Heart left ventricle (tissue), 16 donors: ENCODE measurements around the gene SLC35A2. TPM values are rescaled to one million over a fixed set of nuclear protein-coding genes. Genes with fewer than 3 reads are reported as not detected.

Experiments used
- ATAC-seq, 4 donors: fragments of 200-7000 bp; cut with Tn5 transposase; one replicate each; pipeline ENCODE4 v1.9.1; 2020 to 2022; ENCODE audit warnings: moderate library complexity in 4 of 4, mild to moderate bottlenecking in 3 of 4, moderate number of reproducible peaks in 1 of 4
- DNase-seq, 5 donors: peaks; one replicate each; pipeline ENCODE4 v3.0.0-alpha.2; 2020
- H3K27ac ChIP-seq, 12 donors: fragments of 200-600 bp; sonication (generic) in 4 of 12; one replicate each; pipeline versions ENCODE4 v1.5.0 to v1.8.0; 2016 to 2022; ENCODE audit warnings: mild to moderate bottlenecking in 2 of 12
- H3K27me3 ChIP-seq, 9 donors: fragments of 200-600 bp; sonication (generic) in 2 of 9; one replicate each; pipeline versions ENCODE4 v1.5.1 to v1.8.0; 2016 to 2022; ENCODE audit warnings: mild to moderate bottlenecking in 3 of 9
- H3K36me3 ChIP-seq, 9 donors: fragments of 200-600 bp; sonication (generic) in 2 of 9; one replicate each; pipeline versions ENCODE4 v1.5.0 to v1.8.0; 2018 to 2022; ENCODE audit warnings: mild to moderate bottlenecking in 2 of 9
- H3K4me1 ChIP-seq, 12 donors: fragments of 200-600 bp; sonication (generic) in 4 of 12; one replicate each; pipeline versions ENCODE4 v1.5.0 to v1.8.0; 2016 to 2022; ENCODE audit warnings: mild to moderate bottlenecking in 3 of 12
- H3K4me3 ChIP-seq, 12 donors: fragments of 200-600 bp; sonication (generic) in 4 of 12; one replicate each; pipeline versions ENCODE4 v1.5.0 to v1.8.0; 2017 to 2022; ENCODE audit warnings: mild to moderate bottlenecking in 9 of 12, moderate library complexity in 4 of 12
- H3K9me3 ChIP-seq, 12 donors: fragments of 200-600 bp; sonication (generic) in 4 of 12; one replicate each; pipeline versions ENCODE4 v1.5.0 to v1.8.0; 2016 to 2022; ENCODE audit warnings: mild to moderate bottlenecking in 1 of 12
- CTCF ChIP-seq, 12 donors: fragments of 200-600 bp; sonication (generic) in 4 of 12; IDR thresholded peaks; one replicate each; pipeline versions ENCODE4 v1.5.0 to v1.8.0; 2018 to 2022; ENCODE audit warnings: antibody characterized with exemption in 12 of 12, mild to moderate bottlenecking in 5 of 12
- POLR2A ChIP-seq, 2 donors: fragments of 450-650 bp; IDR thresholded peaks; one replicate each; pipeline ENCODE4 v1.6.1; 2017; ENCODE audit warnings: antibody characterized with exemption in 2 of 2, mild to moderate bottlenecking in 2 of 2, moderate library complexity in 2 of 2
- WGBS, 4 donors: extraction: QIAGEN DNeasy Blood & Tissue Kit in 2 of 4; methylation state at CpG; one replicate each; pipeline versions ENCODE4 v1.1.5 to v1.1.7; 2013 to 2018; 5-methylcytosine and 5-hydroxymethylcytosine counted together
- intact Hi-C, 10 donors: fragments of 100-400 bp; cut with DNase I; formaldehyde crosslinking; loops; one replicate each; pipeline versions ENCODE4 v1.11.1 to v1.14.2; 2022
- polyA plus RNA-seq, 2 donors: library from polyadenylated mRNA; stranded (reverse); fragments of 200-250 nt; gene quantifications; one replicate each; pipeline ENCODE4 v1.2.3, GENCODE V29; 2013
- total RNA-seq, 9 donors: library from RNA; depleted of rRNA in 2 of 9; stranded (reverse); fragments of >200 nt in 2 of 9; fragmentation: NEBNext Ultra II Directional in 3 of 9; extraction: Animal tissue kit (Norgen Biotek cat#: 25700) in 3 of 9; gene quantifications; one replicate each; pipeline versions ENCODE4 v1.1.0 to v1.2.4, GENCODE V29; 2016 to 2023
- donor health status: ischemic (EF 13 %, LVEDD 7.1; RV severe dilation, severe dysfunction).
- donor health status: healthy with polysubstance abuse.
- donor health status: DM: no; HTN: yes; CAD: no.
- donor health status: DM: no; HTN: no; CAD: no.
- donor health status: ischemic (EF 25% LVEDD 6.9; RV normal size, moderate dysfunction).
- donor health status: ischemic (EF 25% LVEDD 5.7; RV mildly dilated, moderate dysfunction).
- donor health status: healthy.
- donor health status: DM: yes; HTN: yes; CAD: no.
- donor health status: ischemic (EF 35%, LVEDD 5.7; RV mildly dilated, moderate dysfunction).
- donor health status: nonischemic (EF 11% LVEDD 7.7; RV severe dilation, severe dysfunction).
- donor health status: DM: yes; HTN: yes; CAD: no.
- donor health status: PGD.
- donor health status: ischemic (EF 29% LVEDD 5.4; RV normal size, mild dysfunction).
- donor health status: nonischemic (EF 23%, LVEDD 6.1; RV moderate dilation, normal function).

SLC35A2 gene
- total and polyA plus RNA-seq, 11 donors: 6.1 to 28.5 (median 14.4) TPM

DNA sequence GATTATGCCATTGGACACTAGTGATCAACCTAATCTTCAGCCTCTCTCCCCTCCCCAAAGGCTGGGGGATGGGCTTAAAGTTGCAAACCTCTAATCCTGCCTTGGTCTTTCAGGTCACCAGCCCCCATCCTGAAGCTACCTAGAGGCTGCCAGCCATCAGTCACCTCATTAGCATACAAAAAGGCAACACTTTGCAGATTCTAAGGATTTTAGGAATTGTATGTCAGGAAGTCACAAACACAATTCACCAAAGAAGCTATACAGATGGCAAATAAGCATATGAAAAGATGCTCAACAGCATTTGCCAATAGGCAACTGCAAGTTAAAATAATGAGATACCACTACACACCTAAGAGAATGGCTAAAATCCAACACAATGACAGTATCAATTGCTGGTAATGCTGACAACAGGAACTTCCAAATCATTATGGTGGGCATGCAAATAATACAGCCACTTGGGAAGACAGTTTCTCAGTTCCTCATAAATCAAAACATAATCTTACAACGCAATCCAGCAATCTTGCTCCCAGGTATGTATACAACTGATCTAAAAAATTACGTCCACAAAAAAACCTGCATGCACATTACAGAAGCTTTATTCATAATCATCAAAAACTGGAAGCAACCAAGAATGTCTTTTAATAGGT is 16.4 kb upstream of the SLC35A2 start:
- no peak overlapping the region for H3K27ac ChIP-seq
- H3K4me3 ChIP-seq: no peak overlapping the region
- no peaks in the 10 kb centered on the region for H3K27me3 ChIP-seq
- H3K9me3 ChIP-seq: peaks cover 0 to 6% (median 0%) of the 10 kb centered on the region in 12 donors
- intact Hi-C loops: loop anchor here in 2 of 10 donors (10.0 kb wide), 2 partner anchors 117 to 273 kb away; partner anchors contain the start of gene TFE3 (in 1 of the 2)
- DNase-seq: no peak
- no peaks in the 10 kb centered on the region for H3K4me1 ChIP-seq
- no peak for ATAC-seq
- peaks cover 0 to 72% (median 49%) of the 10 kb centered on the region in 9 donors for H3K36me3 ChIP-seq
- WGBS, 4 donors: 62 to 97% (median 85%) methylated on average over 2 of the region's 2 CpGs
- TF ChIP-seq POLR2A (IDR thresholded peaks at IDR 0.05): no peak

DNA sequence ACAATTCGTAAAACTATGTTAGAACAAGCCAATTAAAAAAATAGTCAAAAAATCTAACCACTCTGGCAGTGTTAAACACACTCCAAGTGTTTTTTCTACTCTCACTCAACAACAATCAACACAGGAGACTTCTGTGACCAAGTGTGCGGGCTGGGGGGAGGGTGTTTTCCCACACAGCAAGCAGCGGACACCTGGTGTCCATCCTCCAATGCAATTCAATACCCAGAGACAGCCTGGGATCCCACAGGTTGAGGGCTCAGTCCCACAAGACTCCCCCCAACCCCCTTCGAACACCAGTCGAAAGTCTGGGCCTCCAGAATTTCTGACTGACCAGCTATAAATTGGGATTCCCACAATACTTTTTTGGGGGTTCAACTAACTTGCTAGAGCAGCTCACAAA is 15.7 kb upstream of the SLC35A2 start:
- no peak overlapping the region for H3K4me3 ChIP-seq
- TF ChIP-seq CTCF (IDR thresholded peaks at IDR 0.05) (no peak), POLR2A (IDR thresholded peaks at IDR 0.05) (no peak)
- peaks cover 0 to 71% (median 55%) of the 10 kb centered on the region in 9 donors for H3K36me3 ChIP-seq
- no peaks in the 10 kb centered on the region for H3K4me1 ChIP-seq
- no peak overlapping the region for H3K27ac ChIP-seq
- ATAC-seq (no peak), DNase-seq (no peak)
- no peaks in the 10 kb centered on the region for H3K27me3 ChIP-seq
- WGBS, 4 donors: 62 to 92% (median 81%) methylated on average over 5 of the region's 5 CpGs
- H3K9me3 ChIP-seq: no peaks in the 10 kb centered on the region
- intact Hi-C loops: loop anchor here in 2 of 10 donors (10.0 kb wide), 2 partner anchors 118 to 272 kb away; partner anchors contain the start of gene TFE3 (in 1 of the 2)

DNA sequence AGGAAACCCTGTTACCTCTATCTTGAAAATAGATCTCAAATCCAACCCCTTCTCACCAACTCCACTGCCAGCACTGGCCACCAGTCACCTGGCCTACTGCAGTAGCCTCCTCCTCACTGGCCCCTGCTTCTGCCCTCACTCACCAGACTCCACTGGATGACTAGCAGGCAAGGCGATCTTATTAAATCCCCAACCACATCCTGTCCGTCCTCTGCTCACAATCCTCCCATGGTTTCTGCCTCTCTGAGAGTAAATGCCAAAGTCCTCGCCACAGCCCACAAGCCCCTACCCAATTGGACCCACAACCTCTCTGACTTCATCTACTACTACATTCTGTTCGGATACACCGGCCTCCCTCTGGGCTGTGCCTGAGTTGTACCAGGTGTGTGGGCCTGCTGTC is 12.8 kb upstream of the SLC35A2 start:
- no peak for DNase-seq
- intact Hi-C loops: loop anchor here in 2 of 10 donors (10.0 kb wide), 2 partner anchors 121 to 269 kb away; partner anchors contain the start of gene TFE3 (in 1 of the 2)
- ATAC-seq: no peak
- peaks cover 0 to 9% (median 0%) of the 10 kb centered on the region in 12 donors for H3K4me1 ChIP-seq
- TF ChIP-seq POLR2A (IDR thresholded peaks at IDR 0.05) (no peak), CTCF (IDR thresholded peaks at IDR 0.05) (no peak)
- 90 to 97% (median 92%) methylated on average over 5 of the region's 5 CpGs for WGBS, 4 donors
- H3K9me3 ChIP-seq: no peaks in the 10 kb centered on the region
- H3K27ac ChIP-seq: no peak overlapping the region
- H3K4me3 ChIP-seq: no peak overlapping the region
- no peaks in the 10 kb centered on the region for H3K27me3 ChIP-seq
- peaks cover 0 to 56% (median 35%) of the 10 kb centered on the region in 9 donors for H3K36me3 ChIP-seq

DNA sequence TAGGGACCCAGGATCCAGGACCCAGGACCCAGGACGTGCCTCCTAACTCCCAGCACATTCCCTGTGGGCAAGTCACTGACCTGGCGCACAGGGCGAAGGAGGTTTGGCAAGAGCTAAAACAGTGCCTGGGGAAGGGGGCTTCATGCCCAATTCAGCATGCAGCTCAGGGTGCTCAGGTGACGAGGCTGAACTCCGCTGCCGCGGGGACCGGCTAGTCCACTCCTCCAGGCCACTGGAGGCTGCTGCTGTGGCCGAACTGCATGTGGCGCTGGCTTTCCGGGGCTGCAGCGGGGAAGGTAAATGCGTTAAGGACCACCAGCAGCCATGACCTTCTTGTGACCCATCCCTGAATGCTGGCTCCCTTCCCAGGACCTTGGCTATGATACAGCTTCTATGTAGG is 12.3 kb upstream of the SLC35A2 start:
- Histone ChIP-seq H3K27me3 (no peaks in the 10 kb centered on the region), H3K27ac (no peak overlapping the region), H3K36me3 (peaks cover 0 to 56% (median 34%) of the 10 kb centered on the region in 9 donors), H3K4me1 (peaks cover 0 to 10% (median 0%) of the 10 kb centered on the region in 12 donors), H3K4me3 (no peak overlapping the region), H3K9me3 (no peaks in the 10 kb centered on the region)
- no peak for ATAC-seq
- TF ChIP-seq CTCF (IDR thresholded peaks at IDR 0.05): no peak
- DNase-seq: no peak
- intact Hi-C loops: loop anchor here in 2 of 10 donors (10.0 kb wide), 2 partner anchors 121 to 269 kb away; partner anchors contain the start of gene TFE3 (in 1 of the 2)
- WGBS, 4 donors: 82 to 96% (median 92%) methylated on average over 5 to 13 of the region's 13 CpGs
